ENCODE results near the gene EFHC1.
"Not testable (repeated sequence)": the region's sequence is repeated elsewhere in the genome, so short reads cannot be mapped to it uniquely, and the experiment has no call there.

Gene EFHC1

GRCh38 chr6:52419809-52420667 is at the start of gene EFHC1:
Gene EFHC1 (plus strand): TSS chr6:52420342. CDS start chr6:52420411, 69 bp downstream.
- peak; percentile 98 for DNase-seq

GRCh38 chr6:52371656-52372191 is 48.4 kb upstream of the EFHC1 start:
- no peak for DNase-seq

GRCh38 chr6:52373151-52373690 is 46.9 kb upstream of the EFHC1 start:
- DNase-seq: no peak

- DNase-seq: no peak
These were observed 45.9 kb upstream of the EFHC1 start for GRCh38 chr6:52374247-52374646.

- DNase-seq: no peak
These were observed 44.2 kb upstream of the EFHC1 start for GRCh38 chr6:52375780-52376556.

GRCh38 chr6:52376763-52377162 is 43.4 kb upstream of the EFHC1 start:
- DNase-seq: no peak

- DNase-seq: no peak
These were observed 42.5 kb upstream of the EFHC1 start for GRCh38 chr6:52377538-52378221.

GRCh38 chr6:52381249-52381648 is 38.9 kb upstream of the EFHC1 start:
- no peak for DNase-seq

GRCh38 chr6:52384145-52384766 is 35.9 kb upstream of the EFHC1 start:
- no peak for DNase-seq

- DNase-seq: no peak
These were observed 35.1 kb upstream of the EFHC1 start for GRCh38 chr6:52385074-52385473.

GRCh38 chr6:52388119-52388518 is 32.0 kb upstream of the EFHC1 start:
- DNase-seq: not testable (repeated sequence)

GRCh38 chr6:52388790-52389189 is 31.4 kb upstream of the EFHC1 start:
- no peak for DNase-seq

- DNase-seq: no peak
These were observed 30.9 kb upstream of the EFHC1 start for GRCh38 chr6:52389264-52389625.

GRCh38 chr6:52389626-52390360 is 30.3 kb upstream of the EFHC1 start:
- peak; percentile 60 for DNase-seq

- no peak for DNase-seq
These were observed 29.8 kb upstream of the EFHC1 start for GRCh38 chr6:52390361-52390727.

- DNase-seq: no peak
These were observed 28.5 kb upstream of the EFHC1 start for GRCh38 chr6:52391599-52391998.

GRCh38 chr6:52392944-52393343 is 27.2 kb upstream of the EFHC1 start:
- DNase-seq: no peak

- no peak for DNase-seq
These were observed 26.4 kb upstream of the EFHC1 start for GRCh38 chr6:52393780-52394179.

- no peak for DNase-seq
These were observed 25.9 kb upstream of the EFHC1 start for GRCh38 chr6:52394251-52394666.

- no peak for DNase-seq
These were observed 24.2 kb upstream of the EFHC1 start for GRCh38 chr6:52395969-52396368.

GRCh38 chr6:52399511-52400312 is 20.4 kb upstream of the EFHC1 start:
- DNase-seq: peak; percentile 52
